Stimulated activated CD8-positive, alpha-beta memory T cell treated with anti-CD3 and anti-CD28 coated beads, Interleukin-2, amount 100 ng/mL, for 48 hours (primary cell): ENCODE measurements around the gene STK10.
"Not testable (repeated sequence)": the region's sequence is repeated elsewhere in the genome, so short reads cannot be mapped to it uniquely, and the experiment has no call there.

Experiments
- DNase-seq, 2 donors: peaks; one replicate each; pipeline ENCODE4 v3.0.0-alpha.2; 2020; ENCODE audit warnings: low read depth in 2 of 2

The STK10 gene

DNA sequence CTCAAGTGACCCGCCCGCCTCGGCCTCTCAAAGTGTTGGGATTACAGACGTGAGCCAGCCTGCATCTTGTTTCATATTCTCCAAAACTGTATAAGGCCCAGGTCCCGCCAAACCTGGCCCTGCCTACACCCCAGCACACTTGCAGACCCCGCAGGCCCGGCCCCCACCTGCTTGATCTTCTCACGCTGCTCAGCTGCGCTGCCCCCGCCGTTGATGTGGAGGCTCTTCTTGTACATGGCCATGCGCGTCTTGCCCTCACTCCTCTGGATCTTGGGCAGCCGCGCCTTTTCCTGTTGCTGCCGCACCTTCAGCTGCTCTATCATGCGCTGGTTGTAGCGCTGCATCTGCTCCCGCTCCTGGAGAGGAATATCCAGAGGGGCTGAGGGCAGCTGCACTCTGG lies 132.6 kb downstream of the STK10 start:
- no peak for DNase-seq

DNA sequence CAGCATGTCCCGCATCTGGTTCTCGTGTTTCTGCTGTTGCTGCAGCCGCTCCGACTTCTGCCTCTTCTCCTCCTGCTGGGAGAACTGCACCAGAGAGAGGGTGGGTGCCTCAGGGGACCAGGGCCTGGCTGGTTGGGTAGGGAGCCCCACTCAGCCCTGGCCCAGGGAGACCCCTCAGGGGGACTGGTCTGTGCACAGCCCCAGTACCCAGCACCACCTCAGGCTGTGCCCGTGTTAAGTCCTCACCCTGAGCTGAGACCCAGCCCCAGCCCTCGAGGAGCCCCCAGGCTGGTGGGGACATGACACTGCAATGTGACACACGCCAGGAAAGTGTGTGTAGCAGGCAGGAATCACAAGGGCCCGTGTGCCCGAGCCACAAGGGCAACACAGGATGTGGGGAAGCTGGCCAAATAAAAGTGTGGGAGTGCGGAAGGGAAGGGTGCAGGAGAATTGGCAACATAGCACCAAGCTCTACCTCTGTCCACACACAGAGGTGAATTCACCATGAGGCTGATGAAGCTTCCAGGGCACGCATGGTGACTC lies 133.3 kb downstream of the STK10 start:
- DNase-seq: no peak

DNA sequence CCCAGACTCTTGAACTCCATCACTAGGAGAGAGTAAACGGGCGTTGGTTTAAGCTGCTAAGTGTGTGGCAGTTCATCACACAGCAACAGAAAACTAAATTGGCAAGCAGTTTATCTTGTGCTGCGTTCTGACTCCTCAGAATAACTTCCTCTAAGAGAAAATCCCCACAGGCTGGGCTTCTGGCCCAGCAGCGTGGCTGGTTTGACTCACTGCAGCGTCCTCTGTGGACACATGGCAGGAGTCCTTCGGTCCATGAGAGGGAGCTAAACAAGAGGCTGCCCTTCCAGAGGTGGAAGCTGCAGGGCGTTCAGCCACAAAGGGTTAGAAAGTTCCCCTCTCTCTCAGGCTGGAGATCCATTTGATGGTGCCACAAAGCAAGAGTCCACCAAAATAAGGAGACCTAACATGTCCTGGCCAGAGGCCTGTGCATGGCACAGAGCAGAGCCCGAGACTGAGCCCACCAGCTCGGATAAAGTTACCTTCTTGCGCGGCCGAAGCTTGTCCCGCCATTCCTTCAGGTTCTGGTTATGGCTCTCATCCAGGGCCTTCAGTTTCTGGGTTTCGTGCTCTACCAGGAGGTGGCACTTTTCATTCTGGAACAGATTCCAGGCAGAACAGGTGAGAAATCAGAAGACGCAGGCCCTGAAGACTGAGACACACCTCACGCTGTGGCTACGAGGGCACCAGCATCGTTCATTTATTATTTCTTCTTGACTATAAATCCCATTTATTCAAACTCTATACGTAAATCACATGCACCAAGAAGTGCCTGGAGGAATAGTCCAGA lies 135.4 kb downstream of the STK10 start:
- no peak for DNase-seq

DNA sequence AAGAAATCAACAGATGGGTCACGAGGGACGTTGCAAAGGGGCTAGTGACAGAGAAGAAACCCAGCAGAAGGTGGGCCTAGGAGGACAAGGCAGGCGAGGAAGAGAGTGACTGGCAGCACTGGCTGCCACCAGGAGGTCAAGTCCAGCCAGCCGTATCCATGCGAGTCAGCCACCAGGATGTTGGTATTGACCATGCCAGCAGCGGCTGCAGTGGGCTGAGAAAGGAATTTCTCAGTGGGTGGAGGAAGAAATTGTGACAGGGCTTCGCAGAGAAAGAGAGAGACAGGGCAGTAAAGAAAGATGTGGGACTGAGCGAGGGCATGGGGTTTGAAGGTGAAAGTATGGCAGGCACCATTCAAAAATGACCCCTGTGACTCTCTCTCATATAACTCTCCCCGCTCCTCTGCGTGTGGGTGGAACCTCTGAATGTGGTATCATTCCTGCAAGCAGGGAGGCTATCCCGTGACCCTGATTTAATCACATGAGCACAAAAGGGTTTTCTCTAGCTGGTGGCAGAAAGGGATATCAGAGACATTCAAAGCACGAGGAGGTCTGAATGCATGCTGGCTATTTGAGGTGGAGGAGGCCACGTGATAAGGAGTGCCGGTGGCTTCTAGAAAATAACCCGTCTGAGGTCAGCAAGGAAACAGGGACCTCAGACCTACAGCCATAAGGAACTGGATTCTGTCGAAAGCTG lies 136.2 kb downstream of the STK10 start:
- no peak for DNase-seq

GRCh38 chr5:172050080-172050479 lies 137.9 kb downstream of the STK10 start:
- no peak for DNase-seq

DNA sequence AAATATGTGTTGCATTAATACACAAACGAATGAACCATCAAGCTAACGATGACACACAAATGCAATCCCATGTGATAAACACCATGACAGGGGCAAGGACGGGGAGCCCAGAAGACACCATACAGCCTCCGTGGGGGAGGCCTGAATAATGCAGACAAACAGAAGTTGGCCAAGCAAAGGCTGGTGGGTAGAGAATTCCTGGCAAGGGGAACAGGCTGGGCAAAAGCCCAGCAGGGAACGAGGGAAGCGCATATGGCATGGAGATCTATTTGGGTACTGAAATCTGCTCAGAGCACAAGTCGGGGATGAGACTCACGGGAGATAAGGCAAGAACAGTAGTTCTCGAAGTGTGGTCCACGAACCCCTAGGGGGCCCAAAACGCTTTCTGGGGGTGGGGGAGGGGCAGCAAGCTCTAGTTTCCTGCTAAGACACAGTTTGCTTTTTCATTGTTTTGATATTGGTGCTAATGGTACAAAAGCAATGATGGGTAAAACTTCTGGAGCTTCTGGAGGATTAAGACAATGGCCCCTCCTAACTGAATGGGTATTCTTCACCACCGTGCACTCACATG lies 138.7 kb downstream of the STK10 start:
- no peak for DNase-seq

GRCh38 chr5:172048539-172049101 lies 139.4 kb downstream of the STK10 start:
- no peak for DNase-seq

DNA sequence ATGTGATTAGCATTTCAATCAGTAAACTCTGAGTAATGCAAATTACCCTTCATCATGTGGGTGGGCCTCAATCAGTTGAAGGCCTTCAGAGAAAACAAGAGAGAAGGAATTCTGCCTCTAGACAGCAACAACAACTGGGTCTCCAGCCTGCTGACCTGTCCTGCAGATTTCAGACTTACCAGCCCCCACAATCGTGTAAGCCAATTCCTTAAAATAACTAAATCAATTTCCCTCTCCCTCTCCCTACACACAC lies 139.9 kb downstream of the STK10 start:
- no peak for DNase-seq

GRCh38 chr5:172046593-172046992 lies 141.4 kb downstream of the STK10 start:
- DNase-seq: no peak

DNA sequence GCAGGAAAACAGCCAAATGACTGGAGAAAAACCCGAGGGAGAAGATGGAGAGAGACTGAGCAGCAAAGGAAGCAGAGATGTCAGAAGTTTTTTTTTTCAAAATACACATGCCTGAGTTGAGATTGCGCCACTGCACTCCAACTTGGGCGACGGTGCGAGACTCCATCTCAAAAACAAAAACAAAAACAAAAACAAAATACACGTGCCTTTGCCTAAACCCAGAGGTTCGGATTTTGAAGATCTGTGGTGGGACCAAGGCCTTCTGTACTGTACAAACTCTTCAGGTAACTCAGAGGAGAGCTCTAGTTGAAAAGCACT lies 142.8 kb downstream of the STK10 start:
- DNase-seq: no peak

DNA sequence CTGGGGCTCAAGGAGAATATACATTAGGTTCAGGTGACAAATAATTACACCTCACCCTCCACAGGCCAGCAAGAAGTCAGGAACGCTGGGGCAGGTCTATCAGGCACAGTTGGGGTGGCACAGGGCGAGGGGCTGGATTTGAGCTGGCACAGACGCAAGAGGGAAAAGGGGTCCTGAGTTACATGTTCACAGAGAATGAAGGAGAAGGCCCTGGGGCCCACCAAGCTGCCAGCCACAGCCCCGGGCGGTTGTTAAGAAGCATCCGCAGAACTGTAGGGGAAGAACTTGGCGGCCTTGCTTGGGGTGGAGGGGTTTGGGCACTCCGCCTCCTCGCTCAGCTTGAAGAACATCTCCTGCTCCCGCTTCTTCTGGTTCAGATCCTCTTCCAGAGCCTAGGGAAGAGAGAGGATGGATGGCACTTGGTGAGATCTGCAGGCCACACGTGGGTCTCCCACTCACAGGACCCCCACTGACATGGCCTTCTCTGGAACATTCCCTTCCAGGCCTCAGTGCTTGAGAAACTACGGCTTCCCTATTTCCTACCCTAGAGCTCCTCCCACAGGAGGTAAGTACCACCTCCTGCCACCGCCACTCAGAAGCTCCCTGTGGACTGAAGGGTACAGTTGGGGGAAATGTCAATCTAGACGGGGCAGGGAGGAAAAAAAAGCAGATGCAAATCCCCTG lies 143.3 kb downstream of the STK10 start:
- no peak for DNase-seq

DNA sequence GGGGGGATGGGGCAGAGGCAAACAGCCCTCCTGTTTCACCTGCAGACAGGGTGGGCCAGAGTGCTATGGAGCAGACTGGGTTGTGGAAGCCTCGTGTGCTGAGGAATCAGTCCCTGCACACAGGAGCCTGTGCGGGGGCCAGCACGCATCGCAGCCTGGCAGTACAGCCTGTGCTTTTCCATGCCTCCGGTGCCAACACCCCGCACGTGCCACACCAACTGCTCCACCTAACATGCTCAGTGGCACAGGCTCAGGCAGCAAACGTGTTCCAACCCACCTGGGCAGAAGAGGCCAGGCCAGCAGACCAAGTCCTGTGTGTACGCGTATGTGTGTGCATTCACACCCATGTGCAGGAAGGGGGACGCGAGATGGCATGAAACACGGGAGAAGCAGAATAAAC lies 144.2 kb downstream of the STK10 start:
- DNase-seq: no peak

DNA sequence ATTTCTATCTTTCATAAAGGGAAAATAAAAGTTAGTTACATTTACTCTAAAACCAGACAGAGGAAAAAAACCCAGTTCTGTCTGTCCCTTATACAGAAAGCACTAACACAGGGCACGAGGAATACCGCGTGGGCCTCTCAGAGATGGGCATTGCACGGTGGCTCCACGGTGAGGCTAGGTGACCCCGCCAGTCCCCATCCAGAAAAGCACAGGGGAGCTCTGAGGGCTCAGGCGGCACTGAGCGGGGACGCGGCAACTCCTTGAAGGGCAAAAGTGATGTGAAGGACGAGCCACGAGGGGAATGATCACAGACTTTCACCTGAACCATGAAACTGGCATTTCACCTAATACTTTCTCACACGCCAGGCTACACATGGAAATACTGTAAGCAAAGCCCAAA lies 145.8 kb downstream of the STK10 start:
- no peak for DNase-seq

GRCh38 chr5:172038167-172038566 lies 149.9 kb downstream of the STK10 start:
- no peak for DNase-seq

DNA sequence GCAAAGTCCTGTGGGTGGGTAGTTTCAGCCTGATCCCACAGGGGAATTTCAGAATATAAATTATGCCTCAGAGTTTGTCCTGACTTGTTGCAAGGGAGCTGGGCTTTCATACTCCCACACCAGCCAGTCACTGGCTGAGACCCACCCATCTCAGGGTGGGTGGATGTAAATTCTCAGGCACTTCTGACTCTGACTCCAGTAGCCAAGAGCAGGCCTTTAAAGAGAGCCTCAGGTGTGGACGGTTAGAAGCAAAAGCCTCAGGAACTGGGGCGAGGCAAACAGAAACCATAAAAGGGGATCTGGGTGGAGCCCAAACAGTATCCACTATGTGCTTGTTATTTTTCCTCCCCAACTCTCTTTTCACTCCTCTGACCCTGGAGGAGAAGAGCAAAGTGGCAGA lies 153.0 kb downstream of the STK10 start:
- DNase-seq: no peak

- no peak for DNase-seq
These were observed 156.0 kb downstream of the STK10 start for GRCh38 chr5:172031894-172032461.

GRCh38 chr5:172029876-172030275 lies 158.1 kb downstream of the STK10 start:
- no peak for DNase-seq

- DNase-seq: no peak
These were observed 159.9 kb downstream of the STK10 start for GRCh38 chr5:172028167-172028566.

DNA sequence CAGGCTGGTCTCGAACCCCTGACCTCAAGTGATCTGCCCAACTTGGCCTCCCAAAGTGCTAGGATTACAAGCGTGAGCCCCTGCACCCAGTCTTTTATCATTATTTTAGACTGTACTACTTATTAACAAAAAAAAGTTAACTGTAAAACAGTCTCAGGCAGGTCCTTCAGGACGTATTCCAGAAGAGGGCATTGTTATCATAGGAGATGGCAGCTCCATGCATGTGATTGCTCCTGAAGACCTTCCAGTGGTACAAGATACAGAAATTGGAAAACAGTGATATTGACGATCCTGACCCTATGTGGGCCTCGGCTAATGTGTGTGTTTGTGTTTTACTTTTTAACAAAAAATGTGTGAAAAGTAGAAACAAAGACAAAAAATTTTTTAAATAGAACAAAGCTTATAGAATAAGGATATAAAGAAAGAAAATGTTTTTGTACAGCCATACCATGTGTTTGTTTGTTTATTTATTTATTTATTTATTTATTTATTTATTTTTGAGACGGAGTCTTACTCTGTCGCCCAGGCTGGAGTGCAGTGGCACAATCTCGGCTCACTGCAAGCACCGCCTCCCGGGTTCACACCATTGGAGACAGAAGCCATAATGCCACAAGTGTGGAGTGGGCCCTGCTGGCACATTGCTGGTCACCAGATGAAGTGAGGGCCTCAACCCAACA lies 167.8 kb downstream of the STK10 start:
- DNase-seq: not testable (repeated sequence)

DNA sequence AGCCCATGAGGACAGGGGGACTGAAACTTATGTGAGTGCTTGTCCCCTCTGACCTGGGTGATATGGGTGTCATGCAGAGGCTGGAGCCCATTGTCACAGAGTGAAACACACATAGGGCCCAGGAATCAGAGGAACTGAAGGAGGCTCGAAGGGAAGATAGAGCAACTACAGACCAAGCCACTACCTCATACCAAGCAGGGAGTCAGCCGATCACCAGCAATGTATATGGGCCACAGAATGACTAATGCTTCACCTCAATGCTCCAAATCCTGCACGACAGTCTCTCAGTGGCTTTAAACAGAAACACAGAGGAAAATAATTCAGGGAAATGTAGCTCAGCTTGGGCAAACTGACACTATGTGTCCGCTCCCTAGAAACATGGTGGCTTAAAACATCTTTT lies 172.7 kb downstream of the STK10 start:
- DNase-seq: no peak

- DNase-seq: no peak
These were observed 177.7 kb downstream of the STK10 start for GRCh38 chr5:172010278-172010677.
